Endothelial cell of umbilical vein (primary cell): ENCODE data around the gene CLDN11. TPM values are rescaled to one million over a fixed set of nuclear protein-coding genes. Genes with fewer than 3 reads are reported as not detected.

Source experiments
- BruUV-seq: library from RNA; stranded (reverse); fragments of 400-500 nt; replicated peaks from 2 replicates; lab custom pipeline; 2021; lab: Mats Ljungman, UMichigan
- CTCF ChIA-PET: fragments of 300-600, 350-600 bp; sonication (Branson Sonifier 250); formaldehyde crosslinking; loops from one replicate; lab custom pipeline; 2021; ENCODE audit warnings: antibody characterized with exemption, inconsistent platforms; lab: Charles Lee
- POLR2A ChIA-PET: fragments of 300-600, 350-600 bp; sonication (Branson Sonifier 250); formaldehyde crosslinking; loops from one replicate; lab custom pipeline; 2021; ENCODE audit warnings: antibody characterized with exemption, inconsistent platforms; lab: Charles Lee
- DNase-seq: peaks from one replicate; pipeline ENCODE4 v3.0.0-alpha.2; 2011; ENCODE audit warnings: low read depth, low spot score
- FAIRE-seq: peaks from 2 replicates; lab custom pipeline; 2011; peaks lifted over from hg19 to GRCh38; lab: Jason Lieb, UNC
- H2AFZ ChIP-seq: 2 replicates; pipeline ENCODE4 v1.6.0; 2012; ENCODE audit warnings: low read depth, low read length, control low read depth, inconsistent platforms
- H3K27ac ChIP-seq: 2 replicates; pipeline ENCODE4 v1.5.1; 2011; ENCODE audit warnings: low read depth, mild to moderate bottlenecking, control low read depth, low read length, moderate library complexity; ENCODE audit not compliant: insufficient read depth
- H3K27me3 ChIP-seq, 2 experiments: 2 replicates each; pipeline versions ENCODE4 v1.6.0 to v1.6.1; 2011; ENCODE audit warnings: low read length in 2 of 2, mixed read lengths in 1 of 2; ENCODE audit not compliant: control insufficient read depth in 2 of 2, insufficient read depth in 2 of 2
- H3K36me3 ChIP-seq, 2 experiments: 2 replicates in 1 of 2; 3 replicates in 1 of 2; pipeline ENCODE4 v1.5.1; 2011; ENCODE audit warnings: low read length in 2 of 2, mild to moderate bottlenecking in 1 of 2, moderate library complexity in 1 of 2; ENCODE audit not compliant: control insufficient read depth in 2 of 2, insufficient read depth in 2 of 2; ENCODE audit errors: extremely low read depth in 1 of 2
- H3K4me1 ChIP-seq: 3 replicates; pipeline ENCODE4 v1.5.1; 2011; ENCODE audit warnings: mild to moderate bottlenecking, low read length; ENCODE audit not compliant: control insufficient read depth, insufficient read depth; ENCODE audit errors: extremely low read depth
- H3K4me2 ChIP-seq: 2 replicates; pipeline ENCODE4 v1.6.1; 2011; ENCODE audit warnings: low read length, control low read depth, mixed read lengths; ENCODE audit not compliant: insufficient read depth
- H3K4me3 ChIP-seq, 3 experiments: fragments of 200-600 bp in 1 of 3; sonication (generic), shearing (Covaris generic) in 1 of 3; replicated peaks in 1 of 3; 2 replicates each; pipeline ENCODE4 v1.5.1; 2011 to 2016; ENCODE audit warnings: control low read depth in 3 of 3, low read length in 3 of 3, mild to moderate bottlenecking in 2 of 3, inconsistent platforms in 1 of 3, low read depth in 1 of 3, moderate library complexity in 1 of 3; ENCODE audit not compliant: insufficient read depth in 1 of 3
- H3K79me2 ChIP-seq: 2 replicates; pipeline ENCODE4 v1.6.0; 2012; ENCODE audit warnings: low read length, inconsistent platforms; ENCODE audit not compliant: control insufficient read depth, insufficient read depth
- H3K9ac ChIP-seq: replicated peaks from 2 replicates; pipeline ENCODE3; 2011; ENCODE audit warnings: low read length, control low read depth; ENCODE audit not compliant: insufficient read depth; ENCODE audit errors: extremely low read depth
- H3K9me1 ChIP-seq: replicated peaks from 3 replicates; pipeline ENCODE4 v1.6.0; 2011; ENCODE audit warnings: mild to moderate bottlenecking, low read length; ENCODE audit not compliant: control insufficient read depth, insufficient read depth; ENCODE audit errors: extremely low read depth
- H3K9me3 ChIP-seq: replicated peaks from 2 replicates; pipeline ENCODE4 v1.5.1; 2012; ENCODE audit warnings: low read length, inconsistent platforms; ENCODE audit not compliant: control insufficient read depth, insufficient read depth
- H4K20me1 ChIP-seq: replicated peaks from 2 replicates; pipeline ENCODE3; 2011; ENCODE audit warnings: mild to moderate bottlenecking, low read length; ENCODE audit not compliant: control insufficient read depth, insufficient read depth; ENCODE audit errors: extremely low read depth
- EZH2 ChIP-seq: IDR thresholded peaks from 2 replicates; pipeline ENCODE4 v1.6.1; 2012; ENCODE audit warnings: borderline replicate concordance, low read depth, mild to moderate bottlenecking, moderate library complexity, low read length, inconsistent platforms; ENCODE audit not compliant: severe bottlenecking
- FOS ChIP-seq: IDR thresholded peaks from 2 replicates; pipeline ENCODE4 v1.6.1; 2011; ENCODE audit warnings: mild to moderate bottlenecking, low read length, moderate library complexity, borderline replicate concordance; ENCODE audit not compliant: insufficient read depth
- GATA2 ChIP-seq: IDR thresholded peaks from 2 replicates; pipeline ENCODE4 v1.7.0; 2011; ENCODE audit warnings: low read depth, mild to moderate bottlenecking, moderate library complexity, mixed read lengths, low read length; ENCODE audit not compliant: insufficient read length, insufficient read depth
- JUN ChIP-seq: IDR thresholded peaks from 2 replicates; pipeline ENCODE4 v1.6.1; 2011; ENCODE audit warnings: borderline replicate concordance, low read depth; ENCODE audit not compliant: insufficient read length, insufficient read depth
- MAX ChIP-seq: IDR thresholded peaks from 2 replicates; pipeline ENCODE4 v1.6.1; 2011; ENCODE audit not compliant: insufficient read depth, insufficient read length
- MYC ChIP-seq: IDR thresholded peaks from one replicate; pipeline ENCODE4 v1.6.1; 2011; ENCODE audit warnings: mild to moderate bottlenecking, low read depth, low read length
- POLR2A ChIP-seq: IDR thresholded peaks from 2 replicates; pipeline ENCODE4 v1.6.1; 2012; ENCODE audit warnings: low read depth, mild to moderate bottlenecking, control low read depth, low read length
- POLR2AphosphoS5 ChIP-seq: IDR thresholded peaks from 2 replicates; pipeline ENCODE4 v1.6.1; 2012; ENCODE audit warnings: low read depth, mild to moderate bottlenecking, control low read depth, low read length, moderate library complexity; ENCODE audit not compliant: insufficient read depth
- dilution Hi-C: fragments of 300-500 bp; cut with MboI; formaldehyde crosslinking; loops from one replicate; pipeline ENCODE4 v1.15.0; 2019; ENCODE audit warnings: low sequenced_read_pairs; ENCODE audit not compliant: extremely low pct_ligation_motif_present
- intact Hi-C: fragments of 100-400 bp; cut with micrococcal nuclease; formaldehyde crosslinking; loops from one replicate; pipeline ENCODE4 v1.10.0; 2022
- polyA plus RNA-seq, 4 experiments: library from polyadenylated mRNA; depleted of rRNA in 3 of 4; stranded (reverse) in 3 of 4; unstranded in 1 of 4; fragments of >200 nt; gene quantifications; 2 replicates each; pipeline versions ENCODE4 v1.2.1 to v1.2.3, GENCODE V29; 2011 to 2012; ENCODE audit warnings: missing spikeins in 1 of 4
- total RNA-seq: library from RNA; stranded (reverse); gene quantifications from 2 replicates; pipeline ENCODE4 v1.2.3, GENCODE V29; 2021
- TF ChIP-seq, protein P1 (sequence below), 2 donors: IDR thresholded peaks; 1 replicate in 1 of 2; 2 replicates in 1 of 2; pipeline ENCODE4 v1.5.1; 2011; ENCODE audit warnings: low read length in 2 of 2, mild to moderate bottlenecking in 2 of 2, moderate library complexity in 2 of 2, control low read depth in 1 of 2, inconsistent platforms in 1 of 2, low read depth in 1 of 2; ENCODE audit not compliant: insufficient read depth in 1 of 2; ENCODE audit errors: extremely low read depth in 1 of 2

The CLDN11 gene
- total and polyA plus RNA-seq, 2 donors (not counting 3 experiments of a cell fraction or from before 2014, with no cell fraction given): 147 to 395 TPM

GRCh38 chr3:170405101-170405500 lies 13.6 kb upstream of the CLDN11 start:
- POLR2A ChIA-PET: no interaction called here
- dilution Hi-C loops (no loop called here), intact Hi-C loops (no loop called here)
- Histone ChIP-seq H3K27ac (no peak overlapping the region), H3K9me1 (no peaks in the 10 kb centered on the region), H4K20me1 (no peaks in the 10 kb centered on the region), H3K79me2 (no peaks in the 10 kb centered on the region), H3K4me2 (no peak overlapping the region), H3K27me3 (no peaks in the 10 kb centered on the region), H2AFZ (no peak overlapping the region), H3K9ac (no peak overlapping the region), H3K9me3 (no peaks in the 10 kb centered on the region), H3K4me1 (no peaks in the 10 kb centered on the region), H3K4me3 (no peak overlapping the region), H3K36me3 (no peaks in the 10 kb centered on the region)
- CTCF ChIA-PET: interaction anchor here (1.5 kb wide), 1 partner anchor 9 kb away, joined by 5 read pairs; no protein-coding TSS in a partner anchor
- no TSS peak for BruUV-seq
- no peak for FAIRE-seq
- DNase-seq: no peak
- TF ChIP-seq JUN: no peak

DNA sequence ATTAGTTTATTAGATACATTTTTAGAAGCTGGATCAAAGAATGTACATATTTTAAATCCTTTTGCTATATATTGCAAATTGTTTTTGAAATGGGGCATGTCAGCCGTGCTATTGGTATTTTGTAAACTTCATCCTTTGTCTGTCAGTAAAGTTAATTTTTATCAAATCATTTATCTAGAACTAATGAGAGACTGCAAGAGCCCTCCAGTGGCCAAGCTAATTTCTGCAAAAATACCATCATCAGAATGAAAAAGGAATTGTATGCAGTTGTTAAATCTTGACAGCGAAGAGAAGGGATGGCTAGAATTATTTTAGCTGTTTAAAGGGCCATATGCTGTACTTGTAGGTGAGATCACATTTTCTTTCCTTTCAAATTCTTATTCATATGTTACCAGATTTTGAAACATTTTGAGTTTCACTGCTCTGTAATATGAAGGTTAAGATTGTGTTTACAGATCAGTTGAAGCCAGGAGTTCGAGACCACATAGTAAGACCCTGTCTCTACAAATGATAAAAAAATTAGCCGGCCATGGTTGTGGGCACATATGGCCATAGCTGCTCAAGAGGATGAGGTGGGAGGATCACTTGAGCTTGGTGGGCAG lies 8.1 kb upstream of the CLDN11 start:
- CTCF ChIA-PET: interaction anchor here (0.7 to 11.4 kb wide), 16 partner anchors 12 to 443 kb away, joined by 3 to 525 read pairs (median 4); no protein-coding TSS in a partner anchor
- no peak overlapping the region for H3K4me2 ChIP-seq
- H3K4me3 ChIP-seq: no peak overlapping the region
- peaks cover 0 to 3% of the 10 kb centered on the region in 2 experiments for H3K36me3 ChIP-seq
- H3K79me2 ChIP-seq: no peaks in the 10 kb centered on the region
- no peak overlapping the region for H2AFZ ChIP-seq
- H3K27ac ChIP-seq: no peak overlapping the region
- H3K27me3 ChIP-seq: no peaks in the 10 kb centered on the region
- H3K9ac ChIP-seq: no peak overlapping the region
- no TSS peak for BruUV-seq
- POLR2A ChIA-PET: interaction anchor here (0.6 kb wide), 1 partner anchor 230 kb away, joined by 6 read pairs; no protein-coding TSS in a partner anchor
- dilution Hi-C loops: no loop called here
- H4K20me1 ChIP-seq: no peaks in the 10 kb centered on the region
- DNase-seq (peak; percentile 50), FAIRE-seq (peak; percentile 57)
- TF ChIP-seq GATA2: peak; percentile 43
- TF ChIP-seq JUN: no peak
- TF ChIP-seq FOS: no peak
- TF ChIP-seq, protein P1, sequence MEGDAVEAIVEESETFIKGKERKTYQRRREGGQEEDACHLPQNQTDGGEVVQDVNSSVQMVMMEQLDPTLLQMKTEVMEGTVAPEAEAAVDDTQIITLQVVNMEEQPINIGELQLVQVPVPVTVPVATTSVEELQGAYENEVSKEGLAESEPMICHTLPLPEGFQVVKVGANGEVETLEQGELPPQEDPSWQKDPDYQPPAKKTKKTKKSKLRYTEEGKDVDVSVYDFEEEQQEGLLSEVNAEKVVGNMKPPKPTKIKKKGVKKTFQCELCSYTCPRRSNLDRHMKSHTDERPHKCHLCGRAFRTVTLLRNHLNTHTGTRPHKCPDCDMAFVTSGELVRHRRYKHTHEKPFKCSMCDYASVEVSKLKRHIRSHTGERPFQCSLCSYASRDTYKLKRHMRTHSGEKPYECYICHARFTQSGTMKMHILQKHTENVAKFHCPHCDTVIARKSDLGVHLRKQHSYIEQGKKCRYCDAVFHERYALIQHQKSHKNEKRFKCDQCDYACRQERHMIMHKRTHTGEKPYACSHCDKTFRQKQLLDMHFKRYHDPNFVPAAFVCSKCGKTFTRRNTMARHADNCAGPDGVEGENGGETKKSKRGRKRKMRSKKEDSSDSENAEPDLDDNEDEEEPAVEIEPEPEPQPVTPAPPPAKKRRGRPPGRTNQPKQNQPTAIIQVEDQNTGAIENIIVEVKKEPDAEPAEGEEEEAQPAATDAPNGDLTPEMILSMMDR (IDR thresholded peaks at IDR 0.05; ENCODE audit: extremely low read depth in 1 of 2, insufficient read depth in 1 of 2, low read depth in 1 of 2, low read length in 2 of 2): peak; percentile 42 to 44
- TF ChIP-seq MAX: no peak
- no peak for TF ChIP-seq POLR2A
- no peak for TF ChIP-seq MYC
- TF ChIP-seq POLR2AphosphoS5: no peak
- no peak for TF ChIP-seq EZH2
- intact Hi-C loops: loop anchor here (1.0 to 5.0 kb wide), 3 partner anchors 100 to 457 kb away; no protein-coding TSS in a partner anchor
- H3K4me1 ChIP-seq: no peaks in the 10 kb centered on the region
- H3K9me1 ChIP-seq: no peaks in the 10 kb centered on the region
- H3K9me3 ChIP-seq: no peaks in the 10 kb centered on the region
